Measurements from ENCODE around the gene MYO5A. TPM values are rescaled to one million over a fixed set of nuclear protein-coding genes. Genes with fewer than 3 reads are reported as not detected.
A peak's percentile ranks its signal among the peaks of the same experiment; 100 is the strongest.
"Not testable (repeated sequence)": the region's sequence is repeated elsewhere in the genome, so short reads cannot be mapped to it uniquely, and the experiment has no call there.

Gene MYO5A
- polyA plus RNA-seq, 1 donor (not counting 4 experiments of a cell fraction or from before 2014, with no cell fraction given), result 53.8 TPM

DNA sequence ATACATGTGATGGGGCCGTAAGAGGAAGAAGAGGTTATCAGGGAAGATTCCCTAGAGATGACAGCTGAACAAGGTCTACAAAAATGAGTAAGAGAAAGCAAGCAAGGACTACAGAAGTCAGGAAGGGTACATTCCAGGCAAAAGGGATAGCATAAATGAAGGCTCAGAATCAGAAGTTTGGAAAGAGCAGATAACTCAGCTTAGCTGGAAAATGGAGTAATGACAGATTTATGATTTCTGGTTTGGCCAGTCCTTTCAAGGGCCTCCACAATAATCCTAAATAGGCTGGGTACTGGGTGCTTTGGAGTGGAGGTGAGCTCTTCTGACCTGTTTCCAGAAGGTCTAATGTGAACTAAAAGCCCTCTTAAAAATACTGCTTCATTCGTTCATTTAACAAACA, 110.7 kb downstream of the MYO5A start:
- FAIRE-seq, result no peak

DNA sequence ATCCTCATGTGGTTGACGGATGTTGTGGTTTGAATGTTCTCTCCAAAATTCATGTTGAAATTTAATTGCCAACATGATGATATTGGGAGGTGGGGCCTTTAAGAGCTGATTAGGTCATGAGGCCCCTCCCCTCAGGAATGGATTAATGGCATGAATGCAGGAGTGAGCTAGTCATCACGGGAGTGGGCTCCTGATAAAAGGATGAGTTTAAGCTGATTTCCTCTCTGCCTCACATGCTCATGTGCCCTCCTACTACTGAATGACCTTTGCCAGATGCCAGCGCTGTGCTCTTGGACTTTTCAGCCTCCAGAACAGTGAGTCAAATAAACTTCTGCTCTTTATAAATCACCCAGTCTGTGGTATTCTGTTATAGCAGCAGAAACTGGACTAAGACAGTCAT, 111.2 kb downstream of the MYO5A start:
- Histone ChIP-seq H3K4me3 (ENCODE audit: control insufficient read depth in 2 of 3, extremely low read depth in 1 of 3, insufficient read depth in 2 of 3, low read depth in 1 of 3, low read length in 3 of 3) (no peak overlapping the region), H3K27ac (ENCODE audit: control insufficient read depth, insufficient read depth, low read length) (peak overlapping the region; percentile 13), H2AFZ (ENCODE audit: control insufficient read depth, low read length) (no peak overlapping the region), H3K79me2 (ENCODE audit: control insufficient read depth, insufficient read depth, low read length) (no peaks in the 10 kb centered on the region), H3K36me3 (ENCODE audit: control insufficient read depth in 2 of 2, extremely low read depth in 1 of 2, insufficient read depth in 2 of 2, low read length in 2 of 2) (no peaks in the 10 kb centered on the region), H3K9me3 (ENCODE audit: control insufficient read depth, low read depth, low read length) (no peaks in the 10 kb centered on the region), H3K9ac (ENCODE audit: control insufficient read depth, extremely low read depth, insufficient read depth, low read length) (no peak overlapping the region), H3K27me3 (ENCODE audit: control insufficient read depth, extremely low read depth, insufficient read depth, low read length) (no peaks in the 10 kb centered on the region), H3K4me1 (ENCODE audit: control insufficient read depth, extremely low read depth, insufficient read depth, low read length) (peaks cover 21% of the 10 kb centered on the region), H3K4me2 (ENCODE audit: control insufficient read depth, extremely low read depth, insufficient read depth, low read depth, low read length) (no peak overlapping the region), H3K9me1 (ENCODE audit: control insufficient read depth, extremely low read depth, insufficient read depth, low read length) (no peaks in the 10 kb centered on the region), H4K20me1 (ENCODE audit: control insufficient read depth, extremely low read depth, insufficient read depth, low read length) (no peaks in the 10 kb centered on the region)
- DNase-seq (ENCODE audit: low read depth, low spot score), result peak; percentile 69
- TF ChIP-seq EZH2 (IDR thresholded peaks at IDR 0.05; ENCODE audit: low read length), result no peak
- TF ChIP-seq, protein P1, sequence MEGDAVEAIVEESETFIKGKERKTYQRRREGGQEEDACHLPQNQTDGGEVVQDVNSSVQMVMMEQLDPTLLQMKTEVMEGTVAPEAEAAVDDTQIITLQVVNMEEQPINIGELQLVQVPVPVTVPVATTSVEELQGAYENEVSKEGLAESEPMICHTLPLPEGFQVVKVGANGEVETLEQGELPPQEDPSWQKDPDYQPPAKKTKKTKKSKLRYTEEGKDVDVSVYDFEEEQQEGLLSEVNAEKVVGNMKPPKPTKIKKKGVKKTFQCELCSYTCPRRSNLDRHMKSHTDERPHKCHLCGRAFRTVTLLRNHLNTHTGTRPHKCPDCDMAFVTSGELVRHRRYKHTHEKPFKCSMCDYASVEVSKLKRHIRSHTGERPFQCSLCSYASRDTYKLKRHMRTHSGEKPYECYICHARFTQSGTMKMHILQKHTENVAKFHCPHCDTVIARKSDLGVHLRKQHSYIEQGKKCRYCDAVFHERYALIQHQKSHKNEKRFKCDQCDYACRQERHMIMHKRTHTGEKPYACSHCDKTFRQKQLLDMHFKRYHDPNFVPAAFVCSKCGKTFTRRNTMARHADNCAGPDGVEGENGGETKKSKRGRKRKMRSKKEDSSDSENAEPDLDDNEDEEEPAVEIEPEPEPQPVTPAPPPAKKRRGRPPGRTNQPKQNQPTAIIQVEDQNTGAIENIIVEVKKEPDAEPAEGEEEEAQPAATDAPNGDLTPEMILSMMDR (optimal IDR thresholded peaks at IDR 0.05 in 1 of 3, IDR thresholded peaks at IDR 0.05 in 1 of 3, conservative IDR thresholded peaks at IDR 0.05 in 1 of 3; ENCODE audit: extremely low read depth in 1 of 3, insufficient read depth in 2 of 3, low read length in 3 of 3), result no peak
- dilution Hi-C loops (cut with MboI; ENCODE audit: extremely low pct_ligation_motif_present, low sequenced_read_pairs), result no loop called here
- peak; percentile 17 for FAIRE-seq

More for the DNA sequence above, 110.7 kb downstream of the MYO5A start:
- Histone ChIP-seq H3K9me1 (ENCODE audit: control insufficient read depth, extremely low read depth, insufficient read depth, low read length) (no peaks in the 10 kb centered on the region), H3K27ac (ENCODE audit: control insufficient read depth, insufficient read depth, low read length) (peak overlapping the region; percentile 13), H2AFZ (ENCODE audit: control insufficient read depth, low read length) (no peak overlapping the region), H3K9me3 (ENCODE audit: control insufficient read depth, low read depth, low read length) (no peaks in the 10 kb centered on the region), H3K4me1 (ENCODE audit: control insufficient read depth, extremely low read depth, insufficient read depth, low read length) (peaks cover 21% of the 10 kb centered on the region), H3K36me3 (ENCODE audit: control insufficient read depth in 2 of 2, extremely low read depth in 1 of 2, insufficient read depth in 2 of 2, low read length in 2 of 2) (no peaks in the 10 kb centered on the region), H4K20me1 (ENCODE audit: control insufficient read depth, extremely low read depth, insufficient read depth, low read length) (no peaks in the 10 kb centered on the region), H3K4me2 (ENCODE audit: control insufficient read depth, extremely low read depth, insufficient read depth, low read depth, low read length) (no peak overlapping the region), H3K79me2 (ENCODE audit: control insufficient read depth, insufficient read depth, low read length) (no peaks in the 10 kb centered on the region), H3K4me3 (ENCODE audit: control insufficient read depth in 2 of 3, extremely low read depth in 1 of 3, insufficient read depth in 2 of 3, low read depth in 1 of 3, low read length in 3 of 3) (no peak overlapping the region), H3K27me3 (ENCODE audit: control insufficient read depth, extremely low read depth, insufficient read depth, low read length) (no peaks in the 10 kb centered on the region), H3K9ac (ENCODE audit: control insufficient read depth, extremely low read depth, insufficient read depth, low read length) (no peak overlapping the region)
- dilution Hi-C loops (cut with MboI; ENCODE audit: extremely low pct_ligation_motif_present, low sequenced_read_pairs), result no loop called here
- no peak for DNase-seq (ENCODE audit: low read depth, low spot score)
- TF ChIP-seq, protein P1 (optimal IDR thresholded peaks at IDR 0.05 in 1 of 3, IDR thresholded peaks at IDR 0.05 in 1 of 3, conservative IDR thresholded peaks at IDR 0.05 in 1 of 3; ENCODE audit: extremely low read depth in 1 of 3, insufficient read depth in 2 of 3, low read length in 3 of 3), result no peak
- no peak for TF ChIP-seq EZH2 (IDR thresholded peaks at IDR 0.05; ENCODE audit: low read length)

GRCh38 chr15:52416566-52416965, 112.1 kb downstream of the MYO5A start:
- H2AFZ ChIP-seq (ENCODE audit: control insufficient read depth, low read length); H3K9me1 ChIP-seq (ENCODE audit: control insufficient read depth, extremely low read depth, insufficient read depth, low read length); H3K27me3 ChIP-seq (ENCODE audit: control insufficient read depth, extremely low read depth, insufficient read depth, low read length); H3K4me3 ChIP-seq (ENCODE audit: control insufficient read depth in 2 of 3, extremely low read depth in 1 of 3, insufficient read depth in 2 of 3, low read depth in 1 of 3, low read length in 3 of 3); H3K9me3 ChIP-seq (ENCODE audit: control insufficient read depth, low read depth, low read length); H4K20me1 ChIP-seq (ENCODE audit: control insufficient read depth, extremely low read depth, insufficient read depth, low read length); DNase-seq (ENCODE audit: low read depth, low spot score); H3K9ac ChIP-seq (ENCODE audit: control insufficient read depth, extremely low read depth, insufficient read depth, low read length); H3K79me2 ChIP-seq (ENCODE audit: control insufficient read depth, insufficient read depth, low read length); H3K36me3 ChIP-seq (ENCODE audit: control insufficient read depth in 2 of 2, extremely low read depth in 1 of 2, insufficient read depth in 2 of 2, low read length in 2 of 2); FAIRE-seq; H3K27ac ChIP-seq (ENCODE audit: control insufficient read depth, insufficient read depth, low read length); dilution Hi-C loops (cut with MboI; ENCODE audit: extremely low pct_ligation_motif_present, low sequenced_read_pairs); H3K4me2 ChIP-seq (ENCODE audit: control insufficient read depth, extremely low read depth, insufficient read depth, low read depth, low read length): not testable (repeated sequence)
- peaks cover 21% of the 10 kb centered on the region for H3K4me1 ChIP-seq (ENCODE audit: control insufficient read depth, extremely low read depth, insufficient read depth, low read length)
